Activated T-helper 17 cell treated with anti-CD3 and anti-CD28 coated beads, Interleukin-2, amount 50 U/mL, for 72 hours (primary cell): ENCODE data around the gene CEACAM7. TPM values are rescaled to one million over a fixed set of nuclear protein-coding genes. Genes with fewer than 3 reads are reported as not detected.
"Not testable (repeated sequence)": the region's sequence is repeated elsewhere in the genome, so short reads cannot be mapped to it uniquely, and the experiment has no call there.

Source experiments
- ATAC-seq: fragments of 150-1000 bp; cut with Tn5 transposase; replicated peaks from 2 replicates; pipeline ENCODE4 v1.10.0; 2021; ENCODE audit warnings: mild to moderate bottlenecking, moderate library complexity
- H3K27ac Mint-ChIP-seq: one replicate; pipeline ENCODE4 v1.8.0; 2022; ENCODE audit warnings: mixed read lengths
- H3K27me3 Mint-ChIP-seq: one replicate; pipeline ENCODE4 v1.8.0; 2022; ENCODE audit warnings: mixed read lengths
- H3K36me3 Mint-ChIP-seq: one replicate; pipeline ENCODE4 v1.8.0; 2022; ENCODE audit warnings: low read depth, mild to moderate bottlenecking, mixed read lengths
- H3K4me1 Mint-ChIP-seq: one replicate; pipeline ENCODE4 v1.8.0; 2022; ENCODE audit warnings: mixed read lengths
- H3K4me3 Mint-ChIP-seq: one replicate; pipeline ENCODE4 v1.8.0; 2022; ENCODE audit warnings: mild to moderate bottlenecking, mixed read lengths
- H3K9me3 Mint-ChIP-seq: one replicate; pipeline ENCODE4 v1.8.0; 2022; ENCODE audit warnings: mixed read lengths
- total RNA-seq, 2 donors: library from RNA; stranded (reverse); gene quantifications; one replicate each; pipeline ENCODE4 v1.2.3, GENCODE V29; 2022

The CEACAM7 gene
- total RNA-seq = not detected

GRCh38 chr19:41688098-41688497 lies at the start of gene CEACAM7:
CEACAM7 (minus strand) TSS chr19:41688270; CDS start chr19:41688165, 105 bp downstream.
- H3K36me3 Mint-ChIP-seq = no peaks in the 10 kb centered on the region
- peaks cover 6% of the 10 kb centered on the region for H3K4me1 Mint-ChIP-seq
- H3K4me3 Mint-ChIP-seq = no peak within 1 kb of the TSS
- H3K27me3 Mint-ChIP-seq = peaks cover 28% of the 10 kb centered on the region
- no peak for ATAC-seq
- H3K27ac Mint-ChIP-seq = no peak within 1 kb of the TSS
- H3K9me3 Mint-ChIP-seq = no peaks in the 10 kb centered on the region

- Mint-ChIP-seq H3K36me3 (no peaks in the 10 kb centered on the region), H3K27ac (no peak overlapping the region), H3K9me3 (no peaks in the 10 kb centered on the region), H3K4me3 (no peak overlapping the region), H3K27me3 (peaks cover 29% of the 10 kb centered on the region), H3K4me1 (peaks cover 11% of the 10 kb centered on the region)
- ATAC-seq = peak; percentile 52
These were observed 47.1 kb upstream of the CEACAM7 start for GRCh38 chr19:41735071-41735600.

- H3K9me3 Mint-ChIP-seq = no peaks in the 10 kb centered on the region
- H3K4me1 Mint-ChIP-seq = peaks cover 6% of the 10 kb centered on the region
- no peak for ATAC-seq
- no peak overlapping the region for H3K4me3 Mint-ChIP-seq
- peaks cover 29% of the 10 kb centered on the region for H3K27me3 Mint-ChIP-seq
- H3K36me3 Mint-ChIP-seq = no peaks in the 10 kb centered on the region
- H3K27ac Mint-ChIP-seq = no peak overlapping the region
These were observed 46.5 kb upstream of the CEACAM7 start for GRCh38 chr19:41734585-41734984.

- H3K4me1 Mint-ChIP-seq = peaks cover 4% of the 10 kb centered on the region
- H3K27ac Mint-ChIP-seq = no peak overlapping the region
- H3K4me3 Mint-ChIP-seq = no peak overlapping the region
- H3K36me3 Mint-ChIP-seq = no peaks in the 10 kb centered on the region
- ATAC-seq = no peak
- H3K9me3 Mint-ChIP-seq = no peaks in the 10 kb centered on the region
- H3K27me3 Mint-ChIP-seq = peaks cover 28% of the 10 kb centered on the region
These were observed 46.1 kb upstream of the CEACAM7 start for GRCh38 chr19:41734156-41734555.

GRCh38 chr19:41726493-41726892 lies 38.4 kb upstream of the CEACAM7 start:
- H3K9me3 Mint-ChIP-seq = no peaks in the 10 kb centered on the region
- no peak overlapping the region for H3K4me3 Mint-ChIP-seq
- peaks cover 29% of the 10 kb centered on the region for H3K27me3 Mint-ChIP-seq
- H3K27ac Mint-ChIP-seq = no peak overlapping the region
- ATAC-seq = no peak
- H3K36me3 Mint-ChIP-seq = no peaks in the 10 kb centered on the region
- no peaks in the 10 kb centered on the region for H3K4me1 Mint-ChIP-seq

- H3K4me1 Mint-ChIP-seq = no peaks in the 10 kb centered on the region
- ATAC-seq = no peak
- no peaks in the 10 kb centered on the region for H3K36me3 Mint-ChIP-seq
These were observed 32.0 kb upstream of the CEACAM7 start for GRCh38 chr19:41720103-41720502.

GRCh38 chr19:41718761-41719160 lies 30.7 kb upstream of the CEACAM7 start:
- Mint-ChIP-seq H3K4me3 (no peak overlapping the region), H3K36me3 (no peaks in the 10 kb centered on the region), H3K4me1 (no peaks in the 10 kb centered on the region), H3K27me3 (peaks cover 24% of the 10 kb centered on the region), H3K9me3 (no peaks in the 10 kb centered on the region), H3K27ac (no peak overlapping the region)
- ATAC-seq = no peak

More at GRCh38 chr19:41720103-41720502, 32.0 kb upstream of the CEACAM7 start:
- H3K9me3 Mint-ChIP-seq = no peaks in the 10 kb centered on the region
- peaks cover 28% of the 10 kb centered on the region for H3K27me3 Mint-ChIP-seq
- H3K4me3 Mint-ChIP-seq = no peak overlapping the region
- no peak overlapping the region for H3K27ac Mint-ChIP-seq

- Mint-ChIP-seq H3K4me3 (no peak overlapping the region), H3K27me3 (peaks cover 28% of the 10 kb centered on the region), H3K27ac (no peak overlapping the region), H3K36me3 (no peaks in the 10 kb centered on the region), H3K9me3 (no peaks in the 10 kb centered on the region), H3K4me1 (no peaks in the 10 kb centered on the region)
- no peak for ATAC-seq
These were observed 26.5 kb upstream of the CEACAM7 start for GRCh38 chr19:41714598-41714997.

GRCh38 chr19:41711376-41712261 lies 23.5 kb upstream of the CEACAM7 start:
- no peaks in the 10 kb centered on the region for H3K4me1 Mint-ChIP-seq
- H3K27ac Mint-ChIP-seq = no peak overlapping the region
- no peak overlapping the region for H3K4me3 Mint-ChIP-seq
- no peaks in the 10 kb centered on the region for H3K9me3 Mint-ChIP-seq
- no peaks in the 10 kb centered on the region for H3K36me3 Mint-ChIP-seq
- no peak for ATAC-seq
- peaks cover 30% of the 10 kb centered on the region for H3K27me3 Mint-ChIP-seq

- no peak overlapping the region for H3K4me3 Mint-ChIP-seq
- no peaks in the 10 kb centered on the region for H3K4me1 Mint-ChIP-seq
- no peaks in the 10 kb centered on the region for H3K9me3 Mint-ChIP-seq
- no peak overlapping the region for H3K27ac Mint-ChIP-seq
- no peak for ATAC-seq
- peaks cover 28% of the 10 kb centered on the region for H3K27me3 Mint-ChIP-seq
- no peaks in the 10 kb centered on the region for H3K36me3 Mint-ChIP-seq
These were observed 22.0 kb upstream of the CEACAM7 start for GRCh38 chr19:41709951-41710645.

- not testable (repeated sequence) for ATAC-seq, H3K36me3 Mint-ChIP-seq, H3K27ac Mint-ChIP-seq, H3K4me1 Mint-ChIP-seq, H3K4me3 Mint-ChIP-seq, H3K9me3 Mint-ChIP-seq
- peaks cover 31% of the 10 kb centered on the region for H3K27me3 Mint-ChIP-seq
These were observed 21.4 kb upstream of the CEACAM7 start for GRCh38 chr19:41709516-41709915.

GRCh38 chr19:41708481-41708880 lies 20.4 kb upstream of the CEACAM7 start, which contains the start of gene CEACAM5:
CEACAM5 (plus strand) TSS chr19:41708626; CDS start chr19:41708732, 106 bp downstream.
- Mint-ChIP-seq H3K9me3 (no peaks in the 10 kb centered on the region), H3K27ac (peak within 1 kb of the TSS; percentile 40), H3K36me3 (no peaks in the 10 kb centered on the region), H3K4me3 (no peak within 1 kb of the TSS), H3K4me1 (no peaks in the 10 kb centered on the region), H3K27me3 (peaks cover 33% of the 10 kb centered on the region)
- no peak for ATAC-seq

GRCh38 chr19:41707871-41708371 lies 19.9 kb upstream of the CEACAM7 start:
- Mint-ChIP-seq H3K27me3 (peaks cover 30% of the 10 kb centered on the region), H3K36me3 (no peaks in the 10 kb centered on the region), H3K27ac (no peak overlapping the region), H3K4me3 (no peak overlapping the region), H3K4me1 (no peaks in the 10 kb centered on the region), H3K9me3 (no peaks in the 10 kb centered on the region)
- no peak for ATAC-seq

- no peak for ATAC-seq
- Mint-ChIP-seq H3K9me3 (no peaks in the 10 kb centered on the region), H3K4me1 (no peaks in the 10 kb centered on the region), H3K27ac (no peak overlapping the region), H3K4me3 (peak overlapping the region; percentile 46), H3K27me3 (peaks cover 30% of the 10 kb centered on the region), H3K36me3 (no peaks in the 10 kb centered on the region)
These were observed 19.4 kb upstream of the CEACAM7 start for GRCh38 chr19:41707502-41707812.
